IPS-NIHi7 (cell line): ENCODE data around the gene USO1.
A peak's percentile ranks its signal among the peaks of the same experiment; 100 is the strongest.
"Not testable (repeated sequence)": the region's sequence is repeated elsewhere in the genome, so short reads cannot be mapped to it uniquely, and the experiment has no call there.

ENCODE experiments used
- DNase-seq: peaks from one replicate; pipeline ENCODE4 v3.0.0; 2012; ENCODE audit warnings: mixed read lengths; ENCODE audit errors: extremely low spot score

The USO1 gene, protein sequence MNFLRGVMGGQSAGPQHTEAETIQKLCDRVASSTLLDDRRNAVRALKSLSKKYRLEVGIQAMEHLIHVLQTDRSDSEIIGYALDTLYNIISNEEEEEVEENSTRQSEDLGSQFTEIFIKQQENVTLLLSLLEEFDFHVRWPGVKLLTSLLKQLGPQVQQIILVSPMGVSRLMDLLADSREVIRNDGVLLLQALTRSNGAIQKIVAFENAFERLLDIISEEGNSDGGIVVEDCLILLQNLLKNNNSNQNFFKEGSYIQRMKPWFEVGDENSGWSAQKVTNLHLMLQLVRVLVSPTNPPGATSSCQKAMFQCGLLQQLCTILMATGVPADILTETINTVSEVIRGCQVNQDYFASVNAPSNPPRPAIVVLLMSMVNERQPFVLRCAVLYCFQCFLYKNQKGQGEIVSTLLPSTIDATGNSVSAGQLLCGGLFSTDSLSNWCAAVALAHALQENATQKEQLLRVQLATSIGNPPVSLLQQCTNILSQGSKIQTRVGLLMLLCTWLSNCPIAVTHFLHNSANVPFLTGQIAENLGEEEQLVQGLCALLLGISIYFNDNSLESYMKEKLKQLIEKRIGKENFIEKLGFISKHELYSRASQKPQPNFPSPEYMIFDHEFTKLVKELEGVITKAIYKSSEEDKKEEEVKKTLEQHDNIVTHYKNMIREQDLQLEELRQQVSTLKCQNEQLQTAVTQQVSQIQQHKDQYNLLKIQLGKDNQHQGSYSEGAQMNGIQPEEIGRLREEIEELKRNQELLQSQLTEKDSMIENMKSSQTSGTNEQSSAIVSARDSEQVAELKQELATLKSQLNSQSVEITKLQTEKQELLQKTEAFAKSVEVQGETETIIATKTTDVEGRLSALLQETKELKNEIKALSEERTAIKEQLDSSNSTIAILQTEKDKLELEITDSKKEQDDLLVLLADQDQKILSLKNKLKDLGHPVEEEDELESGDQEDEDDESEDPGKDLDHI

GRCh38 chr4:75724066-75724866 is at the start of gene USO1:
TSS of gene USO1 (plus strand) at chr4:75724577. CDS start at chr4:75724820, 243 bp downstream.
- peak; percentile 95 for DNase-seq

GRCh38 chr4:75675004-75675531 is 49.3 kb upstream of the USO1 start:
- no peak for DNase-seq

DNA sequence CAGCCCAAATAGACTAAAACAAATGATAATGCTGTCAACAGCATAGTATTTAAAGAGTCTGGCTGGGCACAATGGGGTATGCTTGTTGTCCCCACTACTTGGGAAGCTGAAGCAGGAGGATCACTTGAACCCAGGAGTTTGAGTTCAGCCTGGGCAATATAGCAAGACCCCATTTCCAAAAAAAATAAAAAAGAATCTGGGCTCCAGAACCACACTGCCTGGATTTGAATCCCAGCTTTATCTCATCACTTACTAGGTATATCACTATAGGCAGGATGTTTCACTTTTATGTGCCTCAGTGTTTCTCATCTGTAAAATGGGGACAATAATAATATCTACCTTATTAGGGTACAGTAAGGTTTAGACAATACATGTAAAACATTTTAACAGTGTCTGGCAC is 45.9 kb upstream of the USO1 start:
- no peak for DNase-seq

GRCh38 chr4:75678965-75679364 is 45.4 kb upstream of the USO1 start:
- DNase-seq: no peak

GRCh38 chr4:75679876-75680575 is 44.4 kb upstream of the USO1 start:
- no peak for DNase-seq

- DNase-seq: no peak
Measured at GRCh38 chr4:75683482-75684155, 40.8 kb upstream of the USO1 start.

DNA sequence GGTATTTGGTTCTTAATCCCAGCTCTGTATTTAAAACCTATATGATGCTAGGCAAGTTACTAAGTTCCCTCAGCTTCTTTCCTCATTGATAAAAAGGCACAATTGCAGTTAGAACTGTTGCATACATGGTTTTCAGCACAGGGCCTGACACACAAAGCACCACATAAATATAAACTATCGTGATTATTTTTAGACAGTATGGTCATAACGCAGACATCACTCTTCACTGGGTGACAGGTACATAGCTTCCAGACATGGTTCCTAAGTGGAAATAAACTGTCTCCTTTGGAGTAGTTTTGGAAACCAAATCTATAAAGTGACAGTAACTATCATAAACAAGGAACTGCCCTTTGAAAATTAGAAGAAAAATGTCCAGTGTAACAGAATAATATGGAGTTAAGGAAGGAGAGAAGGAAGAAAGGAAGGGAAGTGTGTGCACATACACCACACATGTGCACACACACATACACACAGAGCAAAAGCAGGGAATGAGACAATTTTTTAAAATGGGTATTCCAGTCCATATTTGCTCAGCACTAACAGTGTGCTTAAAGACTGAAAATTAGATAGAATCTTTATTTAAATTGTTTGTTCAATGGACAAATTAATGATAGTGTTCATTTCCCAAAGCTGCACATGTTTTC is 38.7 kb upstream of the USO1 start:
- no peak for DNase-seq

DNA sequence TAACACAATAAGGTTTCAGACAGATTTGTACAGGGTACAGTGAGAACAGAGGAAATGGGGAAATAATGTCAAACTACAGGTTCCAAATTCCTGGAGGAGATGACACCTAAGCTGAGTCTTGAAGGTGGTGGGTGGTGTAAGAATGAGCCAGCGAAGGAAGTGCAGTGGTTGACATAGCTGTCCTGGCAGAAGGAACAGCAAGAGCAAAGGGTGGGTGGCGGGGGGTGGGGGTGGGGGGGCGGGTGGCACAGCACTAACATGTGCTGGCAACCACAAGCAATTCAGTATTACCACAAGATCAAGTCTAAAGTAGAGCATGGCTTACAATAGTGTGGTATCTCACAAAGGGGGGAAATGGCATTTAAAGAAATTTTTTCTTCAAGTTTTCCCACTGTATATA is 38.0 kb upstream of the USO1 start:
- DNase-seq: no peak

GRCh38 chr4:75687125-75687524 is 37.3 kb upstream of the USO1 start:
- not testable (repeated sequence) for DNase-seq

DNA sequence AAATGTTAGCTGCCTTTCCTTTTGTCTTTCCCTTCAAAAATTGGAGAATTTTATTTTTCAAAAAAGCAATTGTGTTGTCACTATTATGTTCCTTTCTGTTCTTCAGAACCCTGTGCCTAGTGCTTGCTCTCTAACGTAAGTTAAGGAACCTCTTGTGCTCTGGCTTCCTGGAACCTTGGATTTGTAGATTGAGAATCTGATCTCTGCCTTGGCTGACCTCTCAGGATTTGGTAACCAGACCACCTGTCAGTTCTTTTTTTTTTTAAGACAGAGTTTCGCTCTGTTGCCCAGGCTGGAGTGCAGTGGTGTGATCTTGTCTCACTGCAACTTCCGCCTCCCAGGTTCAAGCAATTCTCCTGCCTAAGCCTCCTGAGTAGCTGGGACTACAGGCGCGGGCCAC is 32.3 kb upstream of the USO1 start:
- not testable (repeated sequence) for DNase-seq

GRCh38 chr4:75696071-75696470 is 28.3 kb upstream of the USO1 start:
- no peak for DNase-seq

- DNase-seq: no peak
Measured at GRCh38 chr4:75696581-75696980, 27.8 kb upstream of the USO1 start.

DNA sequence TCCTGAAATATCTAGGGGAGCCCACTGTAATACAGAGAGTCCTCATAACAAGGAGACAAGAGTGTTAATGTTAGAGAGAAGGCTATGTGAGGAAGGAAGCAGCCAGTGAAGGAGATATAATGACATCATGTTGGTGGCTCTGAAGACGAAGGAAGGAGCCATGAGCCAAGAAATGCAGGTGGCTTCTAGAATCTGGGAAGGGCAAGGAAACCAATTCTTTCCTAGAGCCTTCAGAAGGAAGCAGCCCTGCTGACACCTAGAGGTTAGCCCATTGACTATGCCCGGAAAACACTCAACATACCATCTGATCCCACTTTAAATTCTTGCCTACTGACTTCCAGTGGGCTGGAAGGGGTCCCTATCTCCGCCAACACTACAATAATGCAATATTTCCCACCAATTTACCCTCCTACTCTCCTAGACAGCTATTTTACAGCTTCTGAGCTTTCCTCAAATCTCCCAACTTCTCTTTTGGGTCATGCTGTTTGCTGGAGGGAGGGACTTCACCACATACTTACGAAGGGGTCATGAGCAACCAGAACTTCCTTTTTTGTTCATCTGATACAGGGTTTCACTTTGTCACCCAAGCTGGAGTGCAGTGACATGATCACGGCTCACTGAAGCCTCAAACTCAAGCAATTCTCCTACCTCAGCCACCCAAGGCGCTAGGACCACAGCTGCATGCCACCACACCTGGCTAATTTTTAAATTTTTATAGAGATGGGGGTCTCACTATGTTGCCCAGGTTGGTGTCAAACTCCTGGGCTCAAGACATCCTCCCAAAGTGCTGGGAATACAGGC is 26.0 kb upstream of the USO1 start:
- no peak for DNase-seq

DNA sequence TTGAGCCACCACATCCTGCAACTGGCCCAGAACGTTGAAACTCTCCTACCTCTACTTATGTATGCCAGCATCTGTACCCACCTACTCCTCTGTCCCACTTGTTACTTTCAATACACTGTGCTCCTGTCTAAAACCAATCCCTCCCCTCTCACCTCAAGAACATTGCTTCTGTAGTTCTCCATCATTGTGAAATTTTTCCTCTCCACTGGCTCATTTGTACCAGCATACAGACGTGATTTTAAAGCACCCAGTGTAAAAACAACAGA is 25.5 kb upstream of the USO1 start:
- no peak for DNase-seq

DNA sequence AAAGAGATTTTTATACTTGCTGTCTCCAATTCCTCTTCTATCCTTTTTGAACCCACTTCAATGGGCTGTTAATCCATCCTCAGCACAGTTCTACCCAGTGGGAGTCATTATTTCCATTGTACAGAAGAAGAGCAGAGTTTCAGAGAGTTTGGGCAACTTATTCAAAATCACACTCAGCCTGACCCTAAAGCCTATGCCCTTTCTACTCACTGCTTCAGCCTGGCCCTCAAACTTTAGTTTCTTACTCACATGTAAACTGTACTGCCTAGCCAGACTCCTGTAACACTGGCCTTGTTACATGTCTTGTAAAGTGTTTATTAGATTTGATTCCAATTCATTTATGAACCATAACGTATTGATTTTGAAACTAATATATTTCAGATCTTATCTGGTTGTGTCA is 25.1 kb upstream of the USO1 start:
- DNase-seq: no peak

DNA sequence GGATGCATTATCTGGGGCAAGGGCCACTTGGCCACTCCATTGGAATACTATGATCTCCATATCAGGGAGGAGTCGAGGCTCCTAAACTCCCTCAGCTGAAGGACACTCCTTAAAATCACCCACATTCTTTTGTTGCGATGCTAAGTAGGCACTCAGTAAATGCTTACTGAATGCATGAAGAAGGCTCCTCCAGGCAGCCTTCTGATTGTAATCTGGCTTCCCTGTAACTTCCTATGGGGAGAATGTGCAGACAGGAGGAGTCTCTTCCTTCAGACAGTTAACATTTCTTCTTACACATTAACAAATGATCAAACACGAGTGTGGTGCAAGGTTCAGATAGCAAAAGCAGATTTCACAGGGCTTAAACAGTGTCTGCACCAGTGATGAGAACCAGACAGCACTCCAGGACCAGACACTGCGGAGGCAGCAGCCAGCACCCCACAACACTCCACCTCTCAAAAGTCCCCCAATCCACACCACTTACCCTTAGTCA is 21.4 kb upstream of the USO1 start:
- DNase-seq: no peak

GRCh38 chr4:75705198-75705977 is 19.0 kb upstream of the USO1 start:
- DNase-seq: peak; percentile 71

- DNase-seq: peak; percentile 26
Measured at GRCh38 chr4:75708218-75708691, 16.1 kb upstream of the USO1 start.
